HG02763 (cell line): ENCODE results near the gene FNDC3B.

ENCODE experiments used
- ATAC-seq: cut with Tn5 transposase; IDR thresholded peaks from one replicate; pipeline ENCODE4 v1.9.1; 2021; ENCODE audit warnings: mild to moderate bottlenecking, moderate library complexity; ENCODE audit not compliant: unreplicated experiment

The FNDC3B gene

DNA sequence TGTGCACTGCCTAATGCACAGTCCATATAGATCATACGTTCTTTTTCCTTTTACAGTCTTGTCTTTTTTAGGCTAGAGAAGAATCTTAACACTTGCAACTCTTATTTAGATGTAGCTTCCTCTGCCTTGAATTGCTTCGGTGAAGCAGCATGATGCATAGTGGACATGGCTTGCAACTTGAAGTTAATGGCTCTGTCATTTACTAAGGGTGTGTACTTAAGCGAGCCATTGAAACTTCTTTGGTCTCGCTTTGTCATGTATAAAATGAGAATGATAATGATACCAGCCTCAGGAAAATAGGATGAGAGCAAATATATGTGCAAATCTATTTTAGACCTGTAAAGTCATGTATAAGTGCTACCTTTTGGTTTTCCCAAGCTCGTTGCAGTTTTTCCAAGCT lies 261.5 kb downstream of the FNDC3B start:
- ATAC-seq: no peak

DNA sequence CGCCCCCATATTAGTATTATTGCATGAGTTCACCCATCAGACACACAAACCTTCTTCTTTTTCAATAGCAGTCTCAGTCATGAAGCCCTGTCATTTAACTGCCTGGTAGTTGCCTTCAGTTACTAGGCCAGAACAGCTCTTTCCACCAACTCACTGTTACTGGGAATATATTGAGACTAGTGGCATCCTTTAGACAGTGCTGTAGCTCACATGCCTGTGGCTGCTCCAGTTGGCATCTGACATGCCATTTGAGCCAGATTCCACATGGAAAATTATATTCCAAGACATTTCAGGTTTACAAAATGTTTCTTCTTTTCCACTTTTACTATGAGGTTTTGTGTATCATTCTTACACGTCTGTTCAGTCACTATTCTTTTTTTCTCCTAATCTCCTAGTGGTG lies 262.8 kb downstream of the FNDC3B start:
- no peak for ATAC-seq

DNA sequence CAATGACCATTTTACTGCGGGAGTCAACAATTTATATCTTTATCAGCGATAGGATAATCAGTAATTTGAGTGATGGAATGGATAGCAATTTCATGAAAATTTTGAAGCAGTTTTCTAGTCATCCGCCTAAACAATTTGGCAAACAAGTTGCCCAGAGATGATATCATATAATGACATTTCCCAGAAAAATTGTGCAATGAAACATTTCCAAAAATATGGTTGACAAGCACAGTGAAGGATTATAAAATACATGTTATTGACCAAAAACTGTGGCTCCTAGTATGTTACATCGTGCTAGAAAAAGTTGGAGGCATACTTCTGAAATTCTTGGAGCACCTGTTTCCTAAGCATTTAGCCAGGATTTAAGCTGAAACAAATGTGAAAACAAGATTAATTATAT lies 263.8 kb downstream of the FNDC3B start:
- ATAC-seq: no peak

DNA sequence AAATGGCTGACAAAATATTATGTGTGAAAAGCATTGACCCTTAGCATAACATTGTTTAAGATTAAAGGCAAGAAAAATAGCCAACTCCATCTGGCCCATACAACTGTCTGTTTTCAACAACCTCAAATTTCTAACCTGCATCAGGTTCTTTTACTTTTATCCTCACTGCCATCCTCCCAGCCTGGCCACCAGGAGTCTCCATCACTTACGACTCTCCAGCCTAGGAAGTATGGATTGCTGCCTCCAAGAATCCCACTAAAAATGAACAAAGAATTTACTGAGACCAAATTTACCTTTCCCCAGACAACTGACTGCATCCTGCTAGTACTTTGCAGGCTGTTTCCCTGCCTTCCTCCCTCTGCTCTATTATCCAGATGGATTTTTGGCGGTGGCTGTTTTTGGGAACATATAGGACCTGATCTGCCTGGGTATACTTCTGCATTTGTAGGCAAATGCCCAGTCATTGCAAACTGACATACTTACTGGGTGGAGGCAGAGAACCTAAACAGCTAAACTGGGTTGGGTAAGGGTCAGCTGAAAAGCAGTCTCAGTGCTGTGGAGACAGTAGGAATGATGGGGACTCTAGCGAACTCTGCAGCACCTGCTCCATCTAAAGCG lies 264.7 kb downstream of the FNDC3B start:
- no peak for ATAC-seq

DNA sequence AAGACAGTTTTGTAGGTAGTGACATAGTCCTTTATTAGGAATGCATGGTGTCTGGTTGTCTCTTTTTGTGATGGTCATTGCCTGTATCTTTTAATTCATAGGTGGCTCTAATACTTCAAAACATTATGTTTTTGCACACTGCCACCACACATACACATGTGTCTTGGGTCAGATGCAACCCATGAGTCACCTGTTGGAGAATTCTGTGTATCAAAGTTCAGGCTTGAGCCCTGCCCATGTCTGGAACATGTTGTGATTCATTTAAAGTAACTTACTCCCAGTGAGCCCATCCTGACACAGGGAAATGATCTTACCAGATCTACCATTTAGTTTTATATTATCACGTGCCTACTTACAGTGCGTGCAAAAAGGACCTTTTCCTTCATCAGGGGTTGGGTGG lies 266.2 kb downstream of the FNDC3B start:
- no peak for ATAC-seq

DNA sequence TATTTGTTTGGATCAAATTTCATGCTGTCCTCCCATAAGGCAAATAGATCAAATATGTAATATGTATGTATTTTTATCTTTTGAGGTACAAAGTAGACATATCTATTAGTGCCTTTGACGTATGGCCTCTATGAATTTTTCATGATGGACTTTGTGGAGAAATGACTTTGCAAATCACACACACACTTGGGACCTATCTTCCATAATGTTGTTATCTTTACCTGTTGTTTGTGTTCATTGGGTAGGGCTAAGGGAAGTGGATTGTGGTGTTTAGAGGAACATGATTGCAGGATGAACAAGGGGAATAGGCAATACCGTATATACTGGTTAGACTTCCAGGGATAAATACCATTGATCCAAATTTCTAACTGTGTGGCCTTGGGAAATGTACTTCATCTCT lies 266.6 kb downstream of the FNDC3B start:
- ATAC-seq: no peak

DNA sequence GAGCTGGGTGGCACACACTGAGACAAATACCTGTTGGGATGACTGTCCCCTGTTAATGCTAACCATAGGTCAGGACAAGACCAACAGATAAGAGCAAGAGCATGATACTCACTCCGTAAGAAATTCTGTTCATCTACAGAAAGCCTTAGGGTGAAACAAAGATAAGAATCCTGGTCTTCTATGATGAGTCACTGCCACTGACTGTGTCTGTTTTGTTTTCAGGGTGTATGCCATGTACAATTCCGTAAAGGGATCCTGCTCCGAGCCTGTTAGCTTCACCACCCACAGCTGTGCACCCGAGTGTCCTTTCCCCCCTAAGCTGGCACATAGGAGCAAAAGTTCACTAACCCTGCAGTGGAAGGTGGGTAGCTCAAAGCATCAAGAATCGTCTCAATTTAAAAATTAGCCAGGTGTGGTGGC lies 267.8 kb downstream of the FNDC3B start:
- ATAC-seq: no peak

DNA sequence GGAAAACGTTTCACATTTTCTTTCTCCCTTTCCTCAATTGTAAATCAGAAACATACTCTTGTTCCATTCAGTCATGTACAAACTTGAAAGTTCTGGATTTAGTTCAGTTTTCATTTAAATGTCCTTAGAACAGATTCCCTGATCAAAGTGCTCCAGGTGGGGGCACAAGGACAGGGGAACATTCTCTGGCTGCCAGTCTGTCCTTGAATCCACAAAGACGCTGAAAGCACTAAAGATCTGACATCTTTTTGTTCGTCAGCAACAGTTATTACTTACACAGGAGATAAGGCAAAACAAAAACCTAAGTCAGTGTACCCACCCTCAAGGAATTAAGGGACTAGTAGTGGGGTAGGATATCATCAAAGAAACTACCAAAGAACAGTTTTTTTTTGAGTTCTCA lies 269.7 kb downstream of the FNDC3B start:
- no peak for ATAC-seq

DNA sequence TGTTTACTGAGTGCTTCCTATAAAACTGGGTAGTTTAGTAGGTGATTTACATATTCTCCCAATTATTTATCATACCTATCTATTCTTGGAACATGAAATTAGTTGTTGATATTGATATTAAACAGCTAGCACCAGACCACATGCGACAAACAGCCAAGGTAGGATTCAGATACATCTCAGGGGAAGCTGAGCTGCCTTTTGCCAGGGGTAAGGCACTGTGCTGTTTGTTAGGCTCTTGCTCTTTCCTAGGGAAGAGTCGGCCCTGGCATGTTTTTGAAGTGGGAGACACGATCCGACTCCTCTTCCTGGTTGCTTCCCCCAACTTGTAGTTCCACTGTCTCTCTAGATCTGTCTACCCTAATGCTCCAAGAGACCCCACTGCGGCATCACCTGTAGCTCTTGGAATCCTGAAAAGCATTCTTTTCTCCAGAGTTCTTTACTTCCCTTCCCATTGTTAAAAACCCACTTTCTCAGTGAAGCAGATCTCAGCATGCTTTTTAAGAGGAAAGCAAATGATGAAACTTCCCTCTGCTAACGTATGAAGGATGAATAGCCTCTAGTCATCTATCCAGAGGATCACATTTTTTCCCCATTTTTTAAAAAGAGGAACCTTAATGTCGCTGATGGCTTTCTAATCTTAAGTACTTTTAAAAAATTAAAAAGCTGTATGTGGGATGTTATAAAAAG lies 270.5 kb downstream of the FNDC3B start:
- no peak for ATAC-seq

DNA sequence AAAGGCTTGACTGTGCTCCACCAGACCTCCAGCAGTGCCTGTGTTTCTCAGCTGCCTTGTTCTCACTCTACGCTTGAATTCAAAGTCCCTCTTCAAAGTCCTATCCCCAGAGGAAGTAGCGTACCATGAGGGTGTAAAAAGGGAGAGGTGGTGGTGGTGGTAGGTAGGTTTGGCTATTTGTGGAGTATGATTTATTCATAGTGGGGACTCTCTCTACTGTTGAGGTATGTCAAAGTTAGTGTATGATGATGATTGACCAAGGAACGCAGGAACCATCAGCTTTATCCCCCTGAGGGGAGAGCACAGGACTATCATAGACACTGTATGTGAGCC lies 271.0 kb downstream of the FNDC3B start:
- no peak for ATAC-seq

DNA sequence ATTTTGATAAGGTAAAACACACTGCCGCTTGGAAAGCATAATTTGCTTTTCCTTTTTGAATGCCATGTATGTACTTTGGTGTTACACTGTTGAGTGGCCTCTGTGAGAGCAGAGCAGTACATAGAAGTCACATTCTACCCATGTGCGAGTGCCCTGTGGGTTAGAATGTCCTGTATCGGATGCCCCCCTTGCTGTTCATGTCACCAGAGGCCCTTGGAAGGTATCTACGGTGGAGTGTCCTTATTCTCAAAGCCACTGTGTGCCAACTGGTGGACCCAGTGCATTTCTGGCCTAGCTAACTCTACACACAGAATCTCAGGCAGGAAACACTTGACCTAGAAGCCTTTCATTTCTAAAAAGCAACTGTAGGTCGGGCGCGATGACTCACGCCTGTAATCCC lies 271.8 kb downstream of the FNDC3B start:
- no peak for ATAC-seq

DNA sequence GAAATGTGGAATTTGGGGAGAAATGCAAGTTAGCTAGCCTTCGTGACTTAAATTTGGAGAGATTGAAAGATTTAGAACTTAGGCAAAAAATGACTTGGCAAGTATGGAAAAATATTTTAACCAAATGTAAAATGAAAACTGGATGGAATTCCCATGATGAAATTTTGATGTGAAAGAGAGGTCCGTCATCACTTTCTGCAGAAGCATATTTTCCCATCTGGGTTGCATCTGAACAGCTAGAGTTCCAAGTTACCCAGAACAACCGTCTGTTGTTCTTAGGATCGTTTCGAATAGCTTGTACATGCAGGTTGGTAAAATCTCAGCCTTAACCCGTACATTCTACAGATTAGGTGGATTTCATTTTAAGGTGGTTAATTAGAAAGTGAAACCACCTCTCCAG lies 272.6 kb downstream of the FNDC3B start:
- ATAC-seq: no peak

DNA sequence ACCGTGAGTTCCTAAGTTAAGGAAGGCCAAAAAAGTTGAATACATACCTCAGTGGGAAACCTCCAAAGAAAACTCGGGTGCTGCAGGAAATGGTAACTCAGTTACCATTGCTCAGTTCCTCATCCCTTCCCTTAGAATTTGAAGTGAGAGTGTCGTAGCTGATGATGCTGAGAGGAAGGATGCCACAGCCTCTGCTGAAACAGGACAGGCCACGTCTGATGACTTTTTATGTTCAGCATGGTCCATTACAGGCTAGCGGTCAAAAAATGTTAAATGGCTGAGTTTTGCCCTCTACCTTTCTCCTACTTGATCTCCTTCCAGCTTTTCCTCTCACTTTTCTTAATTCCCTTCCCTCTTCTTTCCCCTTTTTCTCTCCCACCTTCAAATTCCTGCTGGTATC lies 273.3 kb downstream of the FNDC3B start:
- no peak for ATAC-seq

DNA sequence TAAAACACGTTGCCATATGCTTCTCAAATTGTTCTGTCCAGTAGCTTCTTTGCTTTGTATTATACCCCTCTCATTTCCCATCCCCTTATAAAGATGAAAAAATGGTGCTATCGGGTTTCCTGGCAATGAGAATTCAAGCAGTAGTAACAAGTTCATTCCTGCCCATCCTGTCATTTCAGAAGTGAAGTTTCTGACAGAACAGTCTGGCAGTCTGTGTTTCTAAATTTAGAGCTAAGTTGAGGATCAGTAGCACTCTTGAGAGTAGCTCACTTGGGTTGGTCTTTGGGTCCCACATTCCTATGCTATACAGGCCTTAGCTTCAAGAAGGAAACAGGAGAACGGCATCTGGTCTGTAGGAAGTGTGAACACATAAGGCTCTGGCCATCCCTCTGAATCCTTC lies 274.3 kb downstream of the FNDC3B start:
- ATAC-seq: no peak

DNA sequence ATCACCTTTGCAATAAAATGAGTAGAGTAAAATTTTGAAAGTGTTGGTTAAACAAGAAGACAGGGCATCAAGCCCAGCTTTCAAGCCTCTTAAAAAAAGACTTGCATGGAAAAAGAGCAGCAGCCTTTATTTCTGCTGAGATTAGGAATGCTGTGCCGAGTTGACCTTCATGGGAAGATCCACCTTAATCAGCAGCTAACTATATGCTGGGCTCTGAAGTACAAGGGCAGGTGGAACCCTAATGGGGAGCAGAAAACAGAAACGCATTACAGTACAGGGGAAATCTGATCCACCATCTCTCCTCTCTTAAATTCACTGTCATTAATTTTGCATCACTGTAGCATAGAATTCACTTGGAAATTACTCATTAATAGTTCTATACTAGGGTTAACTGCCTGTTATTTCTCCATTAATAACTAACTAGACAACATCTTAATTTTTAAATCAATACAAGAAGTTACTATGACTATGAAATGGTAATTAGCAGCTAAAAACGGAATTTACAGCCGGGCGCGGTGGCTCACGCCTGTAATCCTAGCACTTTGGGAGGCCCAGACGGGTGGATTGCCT lies 275.3 kb downstream of the FNDC3B start:
- ATAC-seq: no peak

DNA sequence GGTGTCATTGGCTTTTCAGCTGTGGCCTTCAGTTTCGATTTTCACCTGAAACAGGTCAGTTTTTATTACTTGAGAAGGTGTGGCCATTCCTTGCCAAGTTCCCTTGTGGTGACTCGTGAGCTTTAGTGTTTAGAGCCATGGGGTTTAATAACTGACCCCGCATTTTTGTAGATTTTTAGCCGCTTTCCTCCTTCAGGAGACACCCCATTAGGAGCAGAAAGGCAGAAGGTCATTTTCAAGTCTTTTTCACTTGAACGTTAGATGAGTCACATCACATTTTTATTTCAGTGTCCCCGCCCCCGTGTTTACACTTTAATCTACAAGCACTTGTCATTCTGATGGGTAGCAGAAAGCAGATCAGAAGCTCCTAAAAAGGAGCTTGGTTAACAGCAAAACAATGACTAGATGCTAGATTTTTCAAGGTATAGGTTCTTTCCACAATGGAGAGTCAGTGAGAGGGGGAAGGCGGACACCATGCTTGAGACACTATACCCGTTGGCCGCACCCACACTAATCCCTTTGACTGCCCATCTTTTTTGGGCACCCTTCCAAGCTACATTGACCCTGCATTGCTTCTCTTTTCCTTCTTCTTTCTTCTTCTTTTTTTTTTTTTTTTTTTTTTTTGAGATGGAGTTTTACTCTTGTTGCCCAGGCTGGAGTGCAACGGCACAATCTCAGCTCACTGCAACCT lies 276.2 kb downstream of the FNDC3B start:
- no peak for ATAC-seq

DNA sequence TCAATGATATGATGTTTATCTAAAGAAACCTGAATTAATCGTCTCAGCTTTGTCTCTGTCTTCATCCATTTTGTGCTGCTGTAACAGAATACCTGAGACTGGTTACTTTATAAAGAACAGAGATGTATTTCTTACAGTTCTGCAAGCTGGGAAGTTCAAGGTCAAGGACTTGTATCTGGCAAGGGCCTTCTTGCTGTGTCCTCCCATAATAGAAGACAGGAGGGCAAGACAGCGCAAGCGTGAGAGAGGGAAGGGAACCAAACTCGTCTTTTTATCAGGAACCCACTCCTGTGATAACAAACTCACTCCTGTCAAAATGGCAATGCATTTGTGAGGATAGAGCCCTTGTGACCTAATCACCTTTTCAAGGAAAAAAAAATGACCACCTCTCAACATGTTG lies 277.4 kb downstream of the FNDC3B start:
- no peak for ATAC-seq

DNA sequence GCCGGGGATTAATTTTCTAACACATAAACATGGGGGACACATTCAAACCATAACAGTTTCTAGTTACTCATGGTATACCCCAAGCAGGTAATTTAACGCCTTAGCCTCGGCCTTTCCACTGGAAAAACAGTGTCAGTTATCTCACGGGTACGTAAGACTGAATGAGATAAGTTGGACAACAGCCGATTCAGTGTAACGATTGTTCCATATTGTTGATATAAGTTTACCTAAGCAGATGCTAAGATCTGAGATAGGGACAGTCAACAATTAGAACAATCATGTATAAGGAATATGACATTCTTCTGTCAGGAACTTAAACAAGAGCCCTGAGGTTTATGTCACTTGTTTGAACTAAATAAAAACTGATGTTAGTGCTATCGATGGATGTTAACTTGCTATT lies 278.1 kb downstream of the FNDC3B start:
- no peak for ATAC-seq

DNA sequence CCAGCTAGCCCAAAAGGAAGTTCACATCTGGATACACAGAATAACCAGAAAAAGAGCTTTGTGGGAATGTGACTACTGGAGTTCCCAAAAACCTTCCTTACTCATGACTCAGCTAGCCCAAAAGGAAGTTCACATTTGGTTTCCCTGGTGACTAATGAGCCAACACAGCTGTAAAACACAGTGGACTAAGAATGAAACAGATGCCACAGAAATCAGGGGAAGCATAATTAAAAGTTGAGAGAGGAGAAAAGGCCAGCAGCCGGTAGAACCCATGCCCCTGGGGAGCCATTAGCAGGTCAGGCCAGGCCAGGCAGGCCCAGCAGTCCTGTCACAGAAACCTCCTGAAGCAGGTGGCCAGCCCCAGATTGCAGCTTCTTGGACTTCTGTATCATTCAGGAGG lies 278.6 kb downstream of the FNDC3B start:
- peak; percentile 63 for ATAC-seq

DNA sequence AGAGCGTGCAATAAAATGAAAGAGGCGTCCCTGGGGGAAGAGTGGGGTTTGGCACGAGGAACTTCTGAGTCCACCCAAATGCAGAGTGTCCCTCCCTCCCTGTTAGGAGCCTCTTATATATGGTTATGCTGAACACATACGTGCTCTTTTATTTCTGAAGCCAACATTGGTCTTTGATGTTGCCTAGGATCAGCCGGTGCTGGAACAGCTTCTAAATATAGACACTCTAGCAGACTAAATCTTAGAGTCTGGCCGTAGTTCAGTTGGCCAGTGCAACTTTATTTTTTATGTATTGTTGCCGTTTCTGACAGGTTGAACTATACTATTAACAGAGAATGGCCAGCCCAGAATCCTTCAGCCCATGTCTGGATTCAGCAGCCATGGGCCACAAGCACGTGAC lies 280.2 kb downstream of the FNDC3B start:
- ATAC-seq: no peak

DNA sequence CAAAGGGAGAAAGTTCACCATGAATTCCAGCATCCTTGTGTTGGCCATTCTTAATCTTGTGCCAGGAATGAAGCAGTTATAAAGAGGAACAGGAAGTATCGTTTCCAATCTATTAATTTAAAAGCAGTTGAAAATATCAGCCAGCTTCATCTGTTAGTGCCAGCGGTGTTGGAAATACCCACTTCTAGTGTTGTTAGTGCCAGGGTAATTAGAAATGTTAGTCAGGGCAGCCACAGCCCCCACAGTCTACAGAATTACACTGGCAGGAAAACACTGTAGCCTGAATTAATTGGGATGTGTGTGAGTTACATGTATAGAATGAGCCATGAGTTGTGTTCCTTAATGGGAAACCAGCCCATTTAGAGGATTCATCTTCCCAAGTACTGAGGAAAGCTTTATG lies 281.1 kb downstream of the FNDC3B start:
- ATAC-seq: no peak

DNA sequence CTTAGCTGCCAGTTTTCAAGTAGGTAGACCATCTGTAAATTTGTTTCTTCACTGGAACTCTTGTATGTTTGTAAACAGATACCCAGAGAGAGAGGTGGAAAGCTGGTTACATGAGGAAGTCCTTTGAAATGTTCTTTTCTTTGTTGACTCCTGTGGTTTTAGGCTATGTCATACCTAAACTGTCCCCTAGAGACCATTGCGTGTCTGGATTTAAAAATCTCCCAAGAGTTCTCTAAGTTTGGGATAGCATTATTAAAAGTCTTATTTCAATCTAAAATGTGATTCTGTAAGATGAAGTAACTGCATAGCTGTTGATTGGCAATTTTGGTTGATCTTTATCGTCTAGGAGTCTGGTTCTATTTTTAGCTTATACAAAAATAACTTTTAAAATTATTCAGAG lies 281.7 kb downstream of the FNDC3B start:
- ATAC-seq: no peak
